ENCODE results near the gene STAP2.

Gene STAP2

DNA sequence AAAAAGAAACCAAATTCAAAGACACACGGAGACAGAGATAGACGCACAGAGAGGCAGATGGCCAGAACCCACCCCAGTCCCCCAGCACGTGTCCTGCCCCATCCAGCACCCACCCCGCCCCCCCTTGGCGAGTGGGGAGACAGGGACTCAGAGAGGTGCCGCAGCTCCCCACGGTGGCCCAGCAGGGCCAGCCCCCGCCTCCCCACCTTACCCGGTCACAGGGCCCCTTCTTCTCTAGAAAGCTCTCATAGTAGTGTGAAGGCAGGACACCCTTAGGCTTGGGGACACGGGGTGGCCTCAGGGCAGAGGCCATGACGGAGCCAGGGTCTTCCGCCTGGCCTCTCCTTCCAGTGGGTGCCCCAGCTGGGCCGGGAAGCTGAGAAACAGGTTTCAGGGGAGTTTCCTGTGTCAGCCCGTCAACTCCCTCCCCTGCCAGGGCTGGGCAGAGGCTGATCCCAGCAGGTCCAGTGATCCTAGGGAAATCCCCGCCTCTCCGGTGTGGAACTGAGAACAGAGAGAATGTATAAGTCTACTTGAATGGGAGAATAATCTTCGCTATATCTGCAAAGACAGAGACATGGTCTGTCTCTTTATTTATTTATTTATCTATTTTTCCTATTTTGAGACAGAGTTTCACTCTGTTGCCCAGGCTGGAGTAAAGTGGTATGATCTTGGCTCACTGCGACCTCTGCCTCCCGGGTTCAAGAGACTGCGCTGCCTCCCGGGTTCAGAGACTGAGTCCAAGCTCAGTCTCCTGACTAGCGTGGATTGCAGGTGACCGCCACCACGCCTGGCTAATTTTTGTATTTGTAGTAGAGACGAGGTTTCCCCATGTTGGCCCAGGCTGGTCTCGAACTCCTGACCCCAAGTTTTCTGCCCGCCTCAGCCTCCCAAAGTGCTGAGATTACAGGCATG, at the start of gene STAP2:
STAP2 (minus strand) TSS at position 387 of the 915 bp plus-strand sequence; CDS start at position 313, 74 bp downstream.
- FAIRE-seq: no peak

- no peak for FAIRE-seq
Observed at GRCh38 chr19:4386041-4386782, 47.6 kb upstream of the STAP2 start.

DNA sequence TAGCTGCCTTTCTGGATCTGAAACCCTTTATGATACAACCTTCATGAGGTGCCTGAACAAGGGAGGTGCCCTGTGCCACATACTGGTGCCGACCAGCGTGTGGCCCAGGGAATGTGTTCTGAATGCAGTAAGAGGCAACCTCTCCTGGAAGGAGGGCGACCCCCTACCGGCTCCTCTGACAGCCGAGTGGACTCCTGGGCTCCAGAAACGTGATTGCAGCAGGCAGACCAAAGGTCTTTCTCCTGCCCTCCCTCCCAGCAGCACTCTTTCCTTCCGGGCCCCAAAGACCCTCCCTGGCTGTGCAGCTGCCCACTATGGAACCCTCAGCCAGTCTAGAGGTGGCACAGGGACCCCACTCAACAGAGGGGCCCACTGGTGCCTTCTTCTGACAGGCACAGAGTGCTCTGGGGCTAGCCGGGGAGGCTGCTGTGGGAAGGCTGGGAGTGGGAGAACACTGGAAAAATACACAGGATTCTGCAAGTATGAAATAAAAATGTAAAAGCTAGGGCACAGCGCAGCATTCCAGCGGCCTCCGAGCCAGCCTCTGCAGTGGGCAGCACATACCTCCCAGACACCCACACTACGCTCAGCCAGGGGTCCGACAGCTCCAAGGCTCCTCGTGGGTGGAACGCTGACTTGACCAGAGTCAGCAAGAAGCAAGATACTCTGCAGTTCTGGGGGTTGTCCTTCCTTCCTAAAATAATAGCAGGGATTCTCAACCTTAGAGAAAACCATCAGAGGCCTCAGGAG, 46.8 kb upstream of the STAP2 start:
- FAIRE-seq: no peak

DNA sequence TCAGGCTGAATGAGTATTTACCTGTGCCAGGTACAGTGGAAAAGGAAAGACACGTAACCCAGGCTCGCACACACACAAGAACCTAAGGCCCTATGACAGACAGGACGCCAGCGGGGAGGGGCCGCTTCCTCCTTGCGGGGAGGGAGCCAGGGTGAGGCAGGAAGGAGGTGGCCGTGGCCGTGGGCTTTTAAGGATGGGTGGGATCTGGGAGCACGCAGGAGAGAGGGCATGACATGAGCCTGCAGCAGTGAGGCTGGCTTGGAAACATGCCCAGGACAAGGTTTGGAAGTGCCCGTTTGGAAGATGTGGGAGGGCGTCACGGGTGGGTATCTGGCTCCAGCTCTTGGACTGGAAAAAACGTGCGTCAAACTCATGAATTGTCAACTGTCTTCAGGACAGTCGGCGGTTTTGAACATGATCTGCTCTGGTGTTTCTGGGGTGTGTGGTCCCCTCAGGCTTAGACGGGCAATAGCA, 41.7 kb upstream of the STAP2 start:
- no peak for FAIRE-seq

DNA sequence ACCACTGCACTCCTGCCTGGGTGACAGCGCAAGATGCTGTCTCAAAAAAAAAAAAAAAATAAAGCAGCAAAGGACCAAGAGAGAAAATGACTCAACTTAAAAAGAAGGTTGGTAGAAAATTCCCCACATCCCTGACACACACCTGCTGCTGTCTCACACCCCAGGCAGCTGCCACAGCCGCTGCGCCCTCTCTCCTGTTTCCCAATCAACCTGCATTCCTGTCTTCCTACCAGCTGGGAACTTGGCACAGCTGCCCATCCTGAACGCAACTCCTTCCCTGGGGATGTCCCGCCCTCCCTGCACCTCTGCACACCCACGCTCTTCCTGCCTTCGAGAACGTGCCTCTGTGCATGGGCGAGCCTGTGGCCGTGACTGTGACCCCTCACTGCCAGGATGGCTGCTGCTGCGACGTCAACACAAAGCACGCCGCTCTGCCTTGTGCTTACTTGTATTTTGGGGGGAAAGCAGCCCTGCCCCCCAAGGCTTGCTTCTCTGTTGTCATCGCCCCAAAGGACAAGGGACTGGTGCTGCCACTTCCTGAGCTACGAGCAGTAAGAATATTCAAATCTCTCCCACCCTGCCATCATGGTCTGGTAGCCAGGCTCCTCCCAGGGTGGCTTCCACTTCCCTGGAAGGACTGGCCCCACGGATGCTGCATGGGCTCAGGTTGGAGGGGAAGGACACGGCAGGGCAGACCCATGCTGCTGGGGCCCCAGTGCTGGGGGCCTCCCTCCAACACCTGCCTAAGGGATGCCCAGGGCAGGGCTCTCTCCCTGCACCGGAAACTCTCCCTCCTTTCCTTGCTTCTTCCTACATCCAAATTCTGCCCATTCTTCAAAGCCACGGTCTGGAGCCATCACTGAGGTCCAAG, 41.0 kb upstream of the STAP2 start:
- no peak for FAIRE-seq

DNA sequence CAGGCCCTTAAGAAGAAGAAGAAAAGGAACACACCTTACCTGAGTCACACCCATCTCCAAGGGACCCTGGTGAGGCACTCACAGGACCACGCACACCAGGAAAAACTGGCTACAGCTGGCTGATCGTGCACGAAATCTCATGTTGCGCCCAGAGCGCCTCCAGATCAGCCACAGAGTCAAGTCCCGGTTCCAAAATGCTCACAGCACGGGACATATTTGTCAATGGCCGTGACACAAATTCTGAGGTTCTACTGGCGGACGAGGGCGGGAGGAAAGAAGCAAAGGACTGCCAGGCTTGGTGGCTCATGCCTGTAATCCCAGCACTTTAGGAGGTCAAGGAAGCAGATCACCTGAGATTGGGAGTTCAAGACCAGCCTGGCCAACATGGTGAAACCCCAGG, 40.3 kb upstream of the STAP2 start:
- FAIRE-seq: no peak

DNA sequence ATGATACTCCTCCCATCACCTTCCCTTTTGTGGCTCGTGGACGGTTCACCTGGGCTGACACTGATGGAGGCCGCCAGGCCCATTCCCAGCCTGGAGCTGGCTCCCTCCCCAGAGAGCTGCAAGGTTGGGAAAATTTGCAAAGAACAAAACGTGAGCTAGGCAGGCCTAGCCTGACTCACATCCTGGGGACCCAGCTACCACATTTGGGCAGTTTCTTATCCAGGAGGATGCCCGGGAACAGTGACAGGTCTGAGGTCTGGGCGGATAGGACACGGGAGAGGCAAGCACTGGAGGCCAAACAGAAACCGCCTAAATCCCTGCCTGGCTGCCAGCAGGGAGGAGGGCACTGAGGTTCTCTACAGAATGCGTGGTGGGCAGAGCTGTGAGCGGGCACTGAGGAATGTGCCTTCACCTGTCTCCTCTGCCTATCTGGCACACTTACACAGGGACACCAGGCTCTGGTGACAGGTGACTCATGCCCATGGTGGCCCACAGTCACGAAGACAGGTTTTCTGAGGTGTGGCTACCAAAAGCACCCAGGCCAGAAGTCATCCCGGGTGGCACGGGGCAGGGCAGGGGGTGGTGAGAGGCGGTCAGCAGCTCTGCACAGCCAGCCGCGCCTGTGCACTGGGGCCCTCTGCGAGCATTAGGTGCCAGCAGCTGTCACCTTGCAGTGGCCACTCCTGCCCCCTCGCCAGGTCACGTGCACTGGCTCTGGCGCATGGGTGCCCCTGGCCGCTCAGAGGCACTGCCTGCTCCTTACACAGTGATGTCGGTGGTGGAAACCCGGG, 38.6 kb upstream of the STAP2 start:
- FAIRE-seq: no peak

- no peak for FAIRE-seq
Observed at GRCh38 chr19:4376671-4376990, 38.0 kb upstream of the STAP2 start.

- no peak for FAIRE-seq
Observed at GRCh38 chr19:4376028-4376670, 37.5 kb upstream of the STAP2 start.

DNA sequence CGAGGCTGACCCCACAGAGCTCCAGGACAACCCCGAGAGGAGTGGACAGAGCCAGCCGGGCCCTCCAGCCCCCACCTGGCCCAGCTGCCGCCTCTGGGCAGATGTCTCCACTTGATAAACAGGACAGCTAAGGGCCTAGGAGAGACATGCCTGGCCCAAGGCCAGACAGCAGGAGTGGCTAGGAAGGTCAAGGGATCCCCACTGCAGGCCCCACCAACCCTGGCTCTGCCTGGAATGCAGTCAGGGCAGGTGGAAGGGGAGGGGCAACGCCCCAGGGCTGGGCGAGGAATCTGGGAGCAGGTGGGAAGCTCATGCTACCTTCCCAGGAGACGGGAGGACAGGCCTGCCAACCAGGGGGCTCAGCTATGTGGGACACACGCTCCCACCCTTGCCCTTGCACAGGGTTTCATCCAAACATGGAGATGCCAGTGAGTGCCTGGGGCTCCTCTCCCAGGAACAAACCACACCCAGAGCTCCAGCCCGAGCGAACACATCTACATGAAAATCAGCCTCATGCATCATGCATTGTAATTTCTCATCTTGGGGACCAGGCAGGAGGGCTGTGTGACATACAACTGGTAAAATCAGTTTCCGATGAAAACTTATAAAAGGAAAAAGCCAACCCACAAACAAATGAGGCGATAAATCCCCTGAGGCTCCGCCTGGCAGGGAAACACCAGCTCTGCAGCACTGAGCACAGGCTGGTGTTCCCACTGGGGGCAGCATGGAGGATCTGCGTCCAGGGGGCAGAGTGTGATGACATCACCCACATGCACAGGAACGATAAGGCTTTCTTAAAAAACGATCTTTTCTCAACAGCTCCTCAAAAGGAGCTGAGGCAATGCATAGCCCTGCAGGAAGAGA, 36.8 kb upstream of the STAP2 start:
- FAIRE-seq: no peak

- FAIRE-seq: no peak
Observed at GRCh38 chr19:4374498-4375163, 36.0 kb upstream of the STAP2 start.

DNA sequence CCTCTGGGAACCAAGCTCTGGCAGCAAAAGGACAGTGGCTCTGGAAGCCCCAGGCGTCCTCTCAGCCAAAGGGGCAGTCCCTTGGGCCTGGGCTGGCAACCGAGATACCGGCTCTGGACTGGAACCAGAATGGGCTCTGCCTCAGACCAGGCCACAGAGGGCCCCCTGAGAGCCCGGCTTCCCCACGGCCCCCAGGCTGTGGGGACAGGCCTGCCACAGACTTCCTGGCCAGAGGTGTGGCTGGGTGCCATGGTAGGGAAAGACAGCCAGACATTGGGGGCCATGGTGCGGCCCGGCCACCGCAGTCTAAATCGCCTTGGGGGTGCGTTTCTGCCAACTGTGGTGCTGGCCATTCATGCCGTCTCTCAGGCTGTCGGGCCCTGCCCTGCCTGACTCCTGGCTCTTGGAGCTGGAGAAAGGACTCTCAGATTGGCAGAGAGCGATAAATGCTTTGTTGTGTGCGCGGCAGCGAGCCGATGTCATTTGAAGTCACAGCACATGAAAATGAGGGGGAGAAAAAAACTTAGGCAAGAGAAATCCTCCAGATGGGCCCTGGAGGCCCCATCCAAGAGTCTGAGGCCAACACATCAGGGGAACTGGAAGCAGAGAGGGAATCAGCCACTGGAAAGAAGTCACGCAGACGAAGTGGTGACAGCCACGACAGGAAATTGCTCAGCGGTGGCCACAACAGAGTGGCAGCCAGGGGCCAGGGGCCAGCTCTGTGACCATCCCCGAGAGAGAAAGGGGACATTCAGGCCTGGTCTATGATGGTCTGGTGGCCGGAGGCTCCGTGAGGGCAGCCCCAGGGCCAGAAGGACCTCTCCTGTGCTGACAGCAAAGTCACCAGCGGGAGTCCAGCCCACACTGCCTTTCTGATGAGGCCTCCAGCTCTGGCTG, 35.2 kb upstream of the STAP2 start:
- FAIRE-seq: no peak

DNA sequence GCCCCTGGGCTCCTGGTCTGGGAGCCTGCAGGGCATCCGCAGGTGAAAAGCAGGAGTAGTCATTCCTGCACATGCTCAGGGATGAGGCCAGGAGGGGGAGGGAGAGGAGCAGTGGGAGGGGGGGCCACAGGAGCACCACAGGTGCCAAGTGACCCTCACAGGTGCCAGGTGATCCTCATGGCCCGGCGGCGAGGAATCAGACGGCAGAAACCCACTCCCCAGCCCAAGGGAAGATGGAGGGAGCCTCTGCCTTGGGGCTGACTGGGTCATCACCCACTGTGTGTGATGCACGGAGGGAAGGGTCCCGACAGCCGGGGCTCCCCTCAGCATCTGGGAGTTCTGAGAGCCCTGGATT, 34.4 kb upstream of the STAP2 start:
- FAIRE-seq: no peak

DNA sequence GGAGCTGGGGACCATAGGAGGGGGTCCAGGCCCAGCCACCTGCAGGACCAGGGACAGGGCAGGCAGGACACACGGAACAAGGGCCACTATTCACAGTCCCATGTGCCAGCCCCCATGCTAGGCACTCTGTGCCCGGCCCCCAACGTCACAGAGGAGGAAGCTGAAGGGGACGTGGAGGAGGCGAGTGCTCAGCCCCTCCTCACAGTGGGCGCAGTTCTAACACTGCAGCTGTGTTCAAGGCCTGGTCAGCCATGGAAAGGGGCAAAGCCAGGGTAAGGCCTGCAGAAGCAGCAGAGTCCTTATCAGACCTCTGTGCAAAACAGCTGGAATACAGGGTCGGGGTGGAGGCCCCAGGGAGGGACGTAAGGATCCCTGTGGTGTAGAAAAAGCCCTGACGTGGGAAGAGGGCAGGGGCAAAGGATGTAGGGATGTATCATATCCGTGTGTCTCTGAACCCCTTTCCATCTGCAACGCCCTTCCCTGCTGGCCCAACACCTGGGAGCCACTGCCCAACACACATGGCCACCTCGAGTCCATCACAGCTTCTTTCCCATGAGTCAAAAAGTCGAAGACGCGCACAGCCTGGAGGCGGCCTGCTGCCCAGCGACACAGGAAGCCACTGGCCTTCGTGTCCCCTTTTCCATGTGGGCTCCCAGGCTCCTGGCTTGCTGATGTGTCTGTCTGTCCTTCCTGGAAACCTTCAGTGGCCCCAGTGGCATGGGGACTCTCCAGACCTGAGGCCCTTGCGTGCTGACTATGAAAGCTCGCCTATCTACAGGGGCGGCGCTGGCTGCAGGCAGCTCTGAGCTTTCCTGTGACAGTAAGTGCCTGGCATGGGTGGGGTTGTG, 33.8 kb upstream of the STAP2 start:
- FAIRE-seq: no peak

DNA sequence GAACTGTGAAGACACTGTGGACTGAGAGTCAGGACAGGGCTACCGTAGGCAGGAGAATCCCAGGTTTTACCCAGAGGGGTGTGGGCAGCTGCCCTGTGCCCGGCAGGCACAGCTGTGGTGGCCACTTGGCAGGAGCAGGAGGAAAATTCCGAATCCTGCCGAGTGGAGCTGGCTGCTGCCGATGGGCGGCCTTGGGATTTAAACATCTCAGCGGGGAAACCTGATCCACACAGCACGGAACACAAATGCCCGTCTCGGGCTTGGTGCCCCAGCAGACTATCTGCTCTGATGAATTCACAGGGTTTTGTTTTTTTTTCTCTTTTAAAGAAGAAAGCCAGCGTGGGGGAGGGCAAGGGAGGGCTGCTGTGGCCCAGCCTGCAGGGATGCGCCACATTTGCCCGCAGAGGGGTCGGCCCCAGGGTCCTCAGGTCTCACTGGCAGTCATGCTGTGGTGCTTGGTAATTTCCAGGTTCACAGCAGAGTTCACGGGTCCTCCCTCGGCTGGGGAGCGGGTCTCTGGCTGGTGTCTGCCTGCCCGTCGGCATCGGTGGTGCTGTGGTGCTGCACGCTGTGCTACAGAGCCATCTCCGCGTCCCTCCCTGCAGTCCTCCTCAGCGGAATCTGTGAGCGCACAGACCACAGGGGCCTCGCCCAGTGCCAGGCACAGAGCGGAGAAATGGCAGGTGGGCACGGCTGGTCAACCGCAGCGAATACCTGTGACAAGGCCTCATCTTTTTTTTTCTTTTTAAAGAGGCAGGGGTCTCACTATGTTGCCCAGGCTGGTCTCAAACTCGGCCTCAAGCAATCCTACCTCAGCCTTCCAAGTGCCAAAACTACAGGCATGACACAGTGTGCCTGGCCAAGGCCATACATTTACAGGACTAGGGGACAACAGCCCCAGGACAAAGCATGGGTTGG, 32.9 kb upstream of the STAP2 start:
- FAIRE-seq: no peak

- no peak for FAIRE-seq
Observed at GRCh38 chr19:4370418-4371041, 31.9 kb upstream of the STAP2 start.
